CD4-positive, alpha-beta T cell treated with Interferon alpha-2 for 1 hour (primary cell): Measurements from ENCODE around the gene TBC1D5.
"Not testable (repeated sequence)": the region's sequence is repeated elsewhere in the genome, so short reads cannot be mapped to it uniquely, and the experiment has no call there.

Experiments
- DNase-seq, 2 donors: peaks; one replicate each; pipeline ENCODE4 v3.0.0-alpha.2; 2020 to 2022

The TBC1D5 gene

GRCh38 chr3:17640466-17640865 is 102.0 kb downstream of the TBC1D5 start:
- DNase-seq = no peak

DNA sequence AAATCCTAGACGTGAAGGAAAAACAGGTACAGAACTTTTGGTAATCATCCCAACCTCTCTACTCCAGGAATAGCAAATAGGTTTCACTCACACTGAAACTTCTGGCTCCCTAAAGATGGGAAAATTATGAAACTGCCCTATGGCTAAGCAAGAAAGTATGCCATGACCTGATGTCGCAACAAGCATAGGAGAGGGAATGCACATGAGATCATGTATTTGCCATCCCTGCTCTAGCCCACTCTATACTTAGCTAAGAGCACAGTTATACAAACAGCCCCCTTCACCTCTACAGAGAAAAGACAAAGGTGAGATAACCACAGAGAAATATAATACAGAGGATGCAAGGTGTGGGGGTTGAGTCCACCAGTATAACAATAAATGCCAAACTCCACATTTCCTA is 102.7 kb downstream of the TBC1D5 start:
- DNase-seq = no peak

DNA sequence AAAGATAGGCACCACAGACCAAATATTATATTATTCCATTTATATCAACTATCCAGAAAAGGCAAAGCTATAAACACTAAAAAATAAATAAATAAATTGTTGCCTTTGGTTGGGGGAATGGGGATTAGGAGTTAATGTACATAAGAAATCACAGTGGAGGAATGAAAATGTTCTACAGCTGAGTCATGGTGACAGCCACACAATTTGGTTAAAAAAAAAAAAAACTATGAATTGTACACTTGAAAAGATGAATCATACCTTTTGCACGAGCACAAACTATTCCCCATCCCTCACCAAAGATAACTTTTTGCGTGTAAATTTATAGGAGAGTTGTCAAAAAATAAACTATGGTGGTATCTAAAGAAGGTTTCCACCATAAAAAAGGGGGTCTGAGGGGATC is 103.2 kb downstream of the TBC1D5 start:
- no peak for DNase-seq

DNA sequence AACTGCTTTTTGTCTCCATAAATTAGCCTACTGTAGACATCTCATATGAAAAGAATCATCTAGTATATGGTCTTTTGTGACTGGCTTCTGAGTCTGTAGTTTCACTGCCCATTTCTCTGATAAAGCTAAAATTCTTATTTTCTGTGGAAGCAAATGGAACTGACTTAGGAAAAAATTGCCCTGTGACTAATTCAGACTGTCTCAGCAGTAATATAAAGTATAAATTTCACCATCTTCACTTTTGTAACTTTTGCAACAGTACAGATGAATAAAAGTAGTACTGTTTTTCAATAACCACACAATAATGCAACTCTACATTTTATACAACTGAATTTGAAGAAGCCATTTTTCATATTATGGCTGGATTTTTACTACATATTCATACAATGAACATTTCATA is 104.1 kb downstream of the TBC1D5 start:
- no peak for DNase-seq

GRCh38 chr3:17635675-17636074 is 106.8 kb downstream of the TBC1D5 start:
- DNase-seq = not testable (repeated sequence)

DNA sequence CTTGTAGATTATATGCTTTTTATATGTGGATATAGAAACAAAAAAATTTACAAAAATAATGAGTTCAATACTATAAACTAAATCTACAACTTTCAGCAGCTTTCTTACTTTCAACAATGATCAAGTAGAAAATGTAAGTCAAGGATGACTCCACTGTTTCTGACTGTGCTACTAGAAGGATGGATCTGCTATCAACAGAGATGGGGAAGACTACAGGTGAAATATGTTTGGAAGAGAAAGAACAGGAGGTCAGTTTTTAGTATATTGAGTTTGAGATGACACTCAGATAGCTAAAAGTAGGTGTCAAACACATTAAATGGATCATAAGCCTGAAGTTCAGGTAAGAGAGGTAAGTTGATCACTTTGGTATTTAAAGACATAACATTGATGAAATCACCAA is 107.5 kb downstream of the TBC1D5 start:
- DNase-seq = no peak

GRCh38 chr3:17634201-17634600 is 108.2 kb downstream of the TBC1D5 start:
- no peak for DNase-seq

DNA sequence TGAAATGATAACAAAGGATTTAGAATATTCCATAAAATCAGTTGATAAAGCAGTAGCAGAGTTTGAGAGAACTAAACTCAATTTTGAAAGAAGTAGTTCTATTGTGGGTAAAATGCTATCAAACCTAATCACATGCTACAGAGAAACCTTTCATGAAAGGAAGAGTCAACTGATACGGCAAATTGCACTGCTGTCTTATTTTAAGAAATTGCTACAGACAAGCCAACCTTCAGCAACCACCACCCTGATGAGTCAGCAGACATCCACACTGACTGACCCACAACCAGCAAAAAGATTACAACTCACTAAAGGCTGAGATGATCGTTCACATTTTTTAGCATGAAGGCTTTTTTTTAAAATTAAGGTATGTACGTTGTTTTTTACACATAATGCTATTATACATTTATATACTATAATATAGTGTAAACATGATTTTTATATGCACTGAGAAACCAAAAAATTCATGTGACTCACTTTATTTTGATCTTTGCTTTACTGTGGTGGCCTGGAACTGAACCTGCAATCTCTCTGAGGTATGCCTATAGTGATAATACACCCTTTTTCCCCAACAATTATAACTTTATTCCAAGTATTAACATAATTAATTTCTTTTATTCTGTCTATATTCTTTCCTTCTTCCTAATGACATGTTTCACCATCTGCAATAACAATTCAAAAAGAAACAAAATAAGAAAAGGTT is 109.9 kb downstream of the TBC1D5 start:
- peak in 1 of 2 donors; percentile 8 for DNase-seq

GRCh38 chr3:17631609-17632008 is 110.8 kb downstream of the TBC1D5 start:
- no peak for DNase-seq

GRCh38 chr3:17629400-17629799 is 113.0 kb downstream of the TBC1D5 start:
- no peak for DNase-seq

GRCh38 chr3:17626395-17626794 is 116.0 kb downstream of the TBC1D5 start:
- DNase-seq = no peak

DNA sequence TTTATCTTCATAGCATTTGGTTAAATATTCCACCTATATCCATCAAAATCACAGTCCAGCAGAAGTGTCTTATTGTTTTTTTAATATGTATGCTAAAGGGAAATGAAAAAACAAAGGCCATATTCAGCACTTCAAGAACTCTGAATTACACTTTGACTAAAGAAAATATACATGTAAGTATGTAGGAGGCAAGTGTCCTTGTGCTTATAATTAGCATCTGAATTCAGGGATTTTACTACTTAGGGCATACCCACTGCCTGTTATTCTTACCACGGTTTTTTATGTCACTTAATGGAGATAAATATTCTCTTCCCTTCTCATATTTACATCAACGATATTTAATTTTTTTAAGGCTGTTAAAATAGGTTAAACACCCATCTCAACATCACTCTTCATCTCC is 117.3 kb downstream of the TBC1D5 start:
- DNase-seq = no peak

DNA sequence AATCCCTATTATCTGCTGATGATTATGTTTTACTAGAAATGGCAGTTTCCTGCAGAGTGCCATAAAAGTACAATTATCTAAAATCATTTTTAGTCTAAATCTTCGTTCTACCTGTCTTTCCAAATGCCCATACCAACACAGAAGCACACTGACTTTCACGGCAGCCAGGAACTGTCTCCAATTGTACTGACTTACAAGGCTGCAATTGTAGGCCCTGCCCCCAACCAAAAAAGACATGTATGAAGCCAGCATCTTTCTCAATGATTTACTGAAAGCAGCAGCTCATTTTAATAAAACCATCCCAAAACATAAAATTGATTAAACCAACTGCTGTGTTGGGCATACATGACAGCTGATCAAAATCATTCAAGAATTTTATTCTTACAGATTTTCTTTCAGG is 119.0 kb downstream of the TBC1D5 start:
- no peak for DNase-seq

- DNase-seq = no peak
These were observed 122.5 kb downstream of the TBC1D5 start for GRCh38 chr3:17619968-17620367.

- DNase-seq = not testable (repeated sequence)
These were observed 129.4 kb downstream of the TBC1D5 start for GRCh38 chr3:17613017-17613416.

DNA sequence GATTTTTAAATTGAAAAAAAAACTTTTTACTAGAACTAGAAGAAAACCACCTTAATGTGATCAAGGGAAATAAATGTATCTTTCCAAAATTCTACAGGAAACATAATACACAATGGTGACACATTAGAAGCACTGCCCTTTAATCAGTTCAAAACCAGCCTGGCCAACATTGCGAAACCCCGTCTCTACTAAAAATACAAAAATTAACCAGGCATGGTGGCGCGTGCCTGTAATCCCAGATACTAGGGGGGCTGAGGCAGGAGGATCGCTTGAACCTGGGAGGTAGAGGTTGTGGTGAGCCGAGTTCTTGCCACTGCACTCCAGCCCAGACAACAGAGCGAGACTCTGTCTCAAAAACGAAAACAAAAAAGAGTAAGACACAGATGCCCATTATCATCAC is 134.5 kb downstream of the TBC1D5 start:
- no peak for DNase-seq

DNA sequence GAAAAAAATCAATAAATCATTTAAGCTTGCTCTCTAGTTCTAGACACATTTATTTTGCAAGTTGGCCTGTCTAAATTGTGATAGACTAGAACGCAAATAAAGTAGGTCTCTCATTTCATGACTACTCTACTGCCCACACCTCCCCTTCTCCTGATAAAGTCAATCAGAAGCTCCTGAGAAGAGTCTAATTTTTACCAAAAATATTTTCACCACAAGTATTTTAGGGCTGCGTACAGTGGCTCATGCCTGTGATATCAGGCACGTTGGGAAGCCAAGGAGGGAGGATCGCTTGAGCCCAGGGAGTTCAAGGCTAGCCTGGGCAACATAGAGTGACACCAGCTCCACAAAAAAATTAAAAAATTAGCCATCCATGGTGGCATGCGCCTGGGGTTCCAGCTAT is 136.5 kb downstream of the TBC1D5 start:
- no peak for DNase-seq

GRCh38 chr3:17605032-17605431 is 137.4 kb downstream of the TBC1D5 start:
- DNase-seq = no peak

DNA sequence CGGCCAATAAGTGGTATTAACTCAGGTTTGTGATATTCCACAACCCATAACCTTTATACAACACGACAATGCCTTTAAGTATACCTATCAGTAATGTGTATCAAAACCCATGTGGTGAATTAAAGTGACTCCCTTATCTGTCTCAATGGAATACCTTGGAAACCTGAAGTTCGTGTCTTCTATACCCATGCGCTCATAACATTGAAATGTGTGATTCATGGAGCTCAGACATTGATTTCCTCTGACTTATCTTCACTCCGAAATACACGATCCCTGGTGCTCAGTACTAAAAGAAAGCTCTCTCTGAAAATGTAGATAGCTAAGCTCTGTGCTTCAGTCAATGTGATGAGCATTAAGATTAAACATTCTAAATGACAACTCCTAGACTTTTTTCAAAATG is 140.3 kb downstream of the TBC1D5 start:
- DNase-seq = no peak

DNA sequence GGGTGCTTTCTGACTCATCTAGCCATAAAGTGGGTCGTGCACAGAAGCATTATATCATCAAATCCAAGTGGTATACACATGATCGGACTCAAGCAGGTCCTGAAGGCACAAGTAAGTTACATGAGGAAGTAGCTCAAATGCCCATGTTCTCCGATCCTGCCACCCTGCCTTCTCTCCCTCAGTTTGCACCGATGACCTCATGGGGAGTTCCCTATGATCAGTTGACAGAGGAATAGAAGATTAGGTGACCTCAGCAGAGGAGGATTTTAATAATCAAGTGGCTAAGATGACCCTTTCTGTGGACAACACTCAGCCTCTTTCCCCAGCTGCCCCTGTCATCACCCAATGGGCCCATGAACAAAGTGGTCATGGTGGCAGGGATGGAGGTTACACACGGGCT is 149.5 kb downstream of the TBC1D5 start:
- DNase-seq = no peak

- no peak for DNase-seq
These were observed 152.0 kb downstream of the TBC1D5 start for GRCh38 chr3:17590465-17590864.

- DNase-seq = no peak
These were observed 152.5 kb downstream of the TBC1D5 start for GRCh38 chr3:17589888-17590287.

- DNase-seq = no peak
These were observed 154.0 kb downstream of the TBC1D5 start for GRCh38 chr3:17588422-17588821.

- DNase-seq = no peak
These were observed 156.8 kb downstream of the TBC1D5 start for GRCh38 chr3:17585394-17586325.
